IPS DF 19.7 (cell line): Measurements from ENCODE around the gene GOLGA1.
"Not testable (repeated sequence)": the region's sequence is repeated elsewhere in the genome, so short reads cannot be mapped to it uniquely, and the experiment has no call there.

Source experiments
- DNase-seq: peaks from one replicate; pipeline ENCODE4 v3.0.0-alpha.2; 2013; ENCODE audit warnings: low read depth, low spot score

GOLGA1 gene

DNA sequence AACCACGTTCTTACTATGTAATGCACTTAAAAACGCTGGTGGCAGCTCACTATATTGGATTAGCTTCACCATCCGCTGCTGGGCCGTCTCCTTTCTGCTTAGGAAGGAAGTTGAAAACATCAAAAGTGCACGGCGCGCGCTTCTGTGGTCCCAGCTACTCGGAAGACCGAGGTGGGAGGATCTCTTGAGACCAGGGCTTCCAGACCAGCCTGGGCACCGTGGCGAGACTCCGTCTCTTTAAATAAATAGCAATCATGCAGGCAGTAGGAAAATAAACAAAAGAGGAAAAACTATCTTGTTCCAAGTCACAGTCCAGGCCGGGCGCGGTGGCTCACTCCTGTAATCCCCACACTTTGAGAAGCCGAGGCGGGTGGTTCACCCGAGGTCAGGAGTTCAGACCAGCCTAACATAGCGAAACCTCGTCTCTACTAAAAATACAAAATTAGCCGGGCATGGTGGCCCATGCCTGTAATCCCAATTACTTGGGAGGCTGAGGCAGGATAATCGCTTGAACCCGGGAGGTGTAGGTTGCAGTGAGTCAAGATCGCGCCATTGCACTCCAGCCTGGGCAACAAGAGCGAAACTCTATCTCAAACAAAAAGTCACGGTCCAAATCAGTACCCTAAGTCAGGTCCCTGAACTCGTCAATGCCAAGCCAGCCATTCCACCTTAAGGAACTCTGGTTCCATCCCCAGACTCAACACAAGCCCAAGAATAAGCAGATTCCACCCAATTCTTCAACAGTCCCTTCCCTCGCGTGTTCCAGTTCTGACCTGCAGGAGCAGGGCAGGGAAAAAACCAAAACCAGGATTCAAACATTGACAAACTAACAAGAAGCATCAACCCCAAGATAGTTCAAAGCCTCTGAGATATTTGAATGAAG is 1.0 kb upstream of the GOLGA1 start:
- DNase-seq: no peak

DNA sequence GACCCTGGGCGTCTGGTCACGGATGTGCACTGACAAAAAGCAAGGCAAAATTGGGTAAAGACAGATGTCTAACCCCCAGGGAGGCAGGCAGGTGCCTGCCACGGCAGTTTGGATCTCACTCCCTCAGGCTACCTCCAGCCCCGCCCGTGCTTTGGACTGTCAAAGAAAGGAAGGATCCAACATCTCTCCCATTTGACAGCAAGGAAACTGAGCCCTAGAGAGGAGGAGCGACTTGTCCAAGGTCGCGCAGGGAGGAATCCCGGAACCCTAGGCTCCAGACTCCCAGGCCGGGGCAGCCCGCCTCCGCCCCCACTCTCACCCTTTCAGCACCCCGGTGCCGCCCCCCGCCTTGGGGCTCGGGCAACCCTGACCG is 376 bp downstream of the GOLGA1 start:
- DNase-seq: no peak

DNA sequence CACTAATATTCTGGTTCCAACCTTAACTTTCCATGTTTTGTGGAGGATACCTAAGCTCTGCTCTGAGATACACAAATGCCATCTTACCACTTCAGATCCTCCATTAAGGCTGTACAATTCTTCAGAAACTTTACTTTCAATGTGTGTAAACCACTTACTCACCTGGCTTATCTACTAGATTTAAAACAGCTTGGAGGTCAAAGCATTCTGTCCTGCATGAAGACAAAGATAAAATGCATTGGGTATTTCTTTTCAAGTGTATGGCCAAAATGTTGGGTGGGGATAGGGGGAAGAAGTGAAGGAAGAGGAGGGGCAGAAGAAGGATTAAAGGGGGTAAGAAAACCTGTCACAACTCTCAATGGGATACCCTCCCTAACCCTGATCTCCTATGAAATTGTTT is 939 bp downstream of the GOLGA1 start:
- no peak for DNase-seq

- no peak for DNase-seq
Observed at GRCh38 chr9:124934290-124934689, 6.6 kb downstream of the GOLGA1 start.

DNA sequence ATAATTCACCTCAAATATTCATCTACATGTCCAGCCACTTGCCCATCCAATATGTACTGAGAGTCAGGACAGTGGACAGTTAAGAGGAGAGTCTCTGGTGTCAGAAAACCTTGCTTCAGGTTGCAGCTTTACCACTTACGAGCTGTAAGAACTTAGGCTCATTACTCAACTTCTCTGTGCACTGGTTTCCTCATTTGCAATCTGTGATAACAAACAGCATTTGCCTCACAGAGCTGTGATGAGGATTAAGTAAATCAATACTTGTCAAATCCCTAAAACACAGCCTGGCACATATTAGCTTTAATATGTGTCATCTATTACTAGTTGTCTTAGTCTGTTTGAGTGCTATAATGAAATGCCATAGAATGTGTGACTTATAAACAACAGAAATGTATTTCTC is 8.6 kb downstream of the GOLGA1 start:
- DNase-seq: no peak

DNA sequence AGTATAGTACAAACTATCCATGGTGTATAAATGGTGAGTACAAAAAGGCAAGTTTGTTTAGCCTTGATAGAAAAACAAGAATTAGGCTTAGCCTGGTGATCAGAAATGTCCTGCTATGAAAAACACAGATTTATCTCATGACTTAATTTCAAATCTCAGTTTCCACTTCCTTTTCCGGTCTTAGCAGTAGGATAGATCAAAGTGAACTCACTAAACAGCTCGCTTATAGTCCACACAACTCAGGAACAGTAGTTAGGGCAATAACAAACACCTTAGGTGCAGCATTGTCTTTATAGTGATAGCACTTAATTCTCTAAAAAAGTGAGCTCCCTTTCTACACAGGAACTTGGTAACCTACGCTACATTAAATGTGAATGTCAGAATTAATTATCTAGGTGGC is 11.4 kb downstream of the GOLGA1 start:
- no peak for DNase-seq

GRCh38 chr9:124928116-124928515 is 12.8 kb downstream of the GOLGA1 start:
- DNase-seq: no peak

GRCh38 chr9:124920394-124920793 is 20.5 kb downstream of the GOLGA1 start:
- not testable (repeated sequence) for DNase-seq

- DNase-seq: no peak
Observed at GRCh38 chr9:124914753-124915405, 26.0 kb downstream of the GOLGA1 start.

GRCh38 chr9:124913378-124913777 is 27.5 kb downstream of the GOLGA1 start:
- DNase-seq: no peak

- no peak for DNase-seq
Observed at GRCh38 chr9:124911766-124912165, 29.1 kb downstream of the GOLGA1 start.

- no peak for DNase-seq
Observed at GRCh38 chr9:124908098-124908497, 32.8 kb downstream of the GOLGA1 start.

DNA sequence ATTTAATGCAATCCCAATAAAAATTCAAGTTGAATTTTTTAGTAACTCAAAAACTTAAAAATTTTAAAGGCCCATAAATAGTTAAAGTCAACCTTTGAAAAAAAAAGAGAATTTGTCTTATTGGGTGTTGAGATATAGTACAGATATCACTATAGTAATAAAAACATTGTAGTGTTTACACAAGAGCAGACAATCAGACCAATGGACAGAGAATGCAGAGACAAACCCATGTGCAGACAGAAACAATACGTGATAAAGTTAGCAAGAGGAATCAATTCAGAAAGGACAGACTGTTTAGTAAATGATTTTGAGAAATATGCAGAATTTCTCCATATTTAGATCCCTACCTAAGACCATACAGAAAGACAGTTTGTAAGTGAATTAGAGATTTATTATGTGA is 33.9 kb downstream of the GOLGA1 start:
- DNase-seq: no peak

DNA sequence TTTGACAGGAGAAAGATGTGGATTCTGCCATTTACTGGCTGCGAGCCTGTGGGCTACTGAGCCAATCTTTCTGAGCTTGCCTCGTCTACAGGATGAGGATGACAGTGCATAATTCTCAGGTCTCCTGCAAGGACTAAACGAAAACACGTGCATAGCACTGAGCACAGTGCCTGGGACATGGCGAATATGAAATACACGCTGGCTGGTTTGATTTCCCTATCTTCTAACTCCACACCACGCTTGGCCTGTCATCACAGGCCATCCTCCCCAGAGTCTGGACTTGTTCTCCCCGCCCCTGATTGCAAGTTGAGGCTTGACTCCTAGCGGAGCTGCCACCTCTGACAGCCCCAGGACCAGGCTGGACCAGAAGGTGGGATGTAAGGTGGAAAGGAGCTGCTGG is 41.0 kb downstream of the GOLGA1 start:
- DNase-seq: no peak

GRCh38 chr9:124897570-124898460 is 43.1 kb downstream of the GOLGA1 start:
- DNase-seq: no peak

- peak; percentile 47 for DNase-seq
Observed at GRCh38 chr9:124894741-124895170, 46.1 kb downstream of the GOLGA1 start.

- no peak for DNase-seq
Observed at GRCh38 chr9:124894035-124894740, 46.7 kb downstream of the GOLGA1 start.

DNA sequence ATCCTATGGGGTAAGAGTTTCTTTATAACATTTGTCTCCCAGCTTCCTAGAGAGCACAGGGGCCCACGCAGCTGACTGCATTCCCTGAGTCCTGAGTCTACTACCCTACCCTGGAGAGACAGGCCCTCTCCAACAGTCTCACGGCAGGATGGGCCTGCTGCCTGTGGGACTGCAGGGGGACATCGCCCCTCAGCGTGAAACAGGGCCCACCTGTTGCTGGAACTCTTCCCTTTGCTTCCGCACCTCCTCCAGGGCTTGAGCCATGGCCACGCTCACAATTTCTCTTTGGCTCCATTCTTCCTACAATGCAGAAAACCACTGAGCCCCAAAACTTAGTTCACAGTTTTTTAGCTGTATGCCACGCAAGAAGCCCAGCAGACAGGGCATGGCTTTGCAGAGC is 50.7 kb downstream of the GOLGA1 start:
- DNase-seq: no peak

DNA sequence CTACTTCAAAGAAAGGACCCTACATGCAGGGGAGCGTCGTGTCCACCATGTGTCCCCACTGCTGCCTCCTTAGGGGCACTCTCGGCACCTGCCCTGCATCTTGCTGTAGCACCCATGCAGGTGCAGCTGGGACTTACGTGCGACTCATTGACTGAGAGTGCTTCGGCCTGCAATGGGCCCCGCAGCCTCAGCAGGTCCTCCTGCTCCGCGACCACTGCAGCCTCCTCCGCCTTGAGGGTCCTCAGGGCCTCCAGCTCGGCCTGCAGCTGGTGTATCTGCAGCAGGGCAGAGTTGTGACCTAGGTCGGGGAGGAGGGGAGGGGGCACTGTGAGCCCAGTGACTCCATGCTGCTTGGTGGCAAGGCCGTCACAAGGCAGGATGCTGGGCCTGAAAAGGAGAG is 51.9 kb downstream of the GOLGA1 start:
- DNase-seq: no peak

DNA sequence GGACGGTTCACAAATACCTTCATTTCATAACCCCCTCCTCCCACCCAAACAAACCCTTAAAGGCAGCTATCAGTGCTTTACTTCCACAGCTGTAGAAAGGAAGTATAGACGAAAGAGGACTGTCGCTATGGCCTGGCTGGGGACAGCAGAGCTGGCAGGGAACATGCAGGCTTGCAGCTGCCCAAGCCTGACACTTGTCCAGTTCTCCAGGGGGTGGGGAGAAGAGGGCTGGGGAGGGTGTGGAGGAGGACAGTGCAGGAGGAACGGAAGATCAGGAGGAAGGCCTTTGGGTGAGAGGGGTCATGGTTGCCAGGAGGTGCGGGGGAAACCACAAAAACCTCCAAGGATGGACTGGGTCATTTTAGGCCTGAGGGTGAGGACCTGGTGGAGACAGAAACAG is 53.1 kb downstream of the GOLGA1 start:
- no peak for DNase-seq

GRCh38 chr9:124886866-124887492 is 53.9 kb downstream of the GOLGA1 start:
- no peak for DNase-seq
